GM19351 (cell line): Measurements from ENCODE around the gene PKP2.
A peak's percentile ranks its signal among the peaks of the same experiment; 100 is the strongest.

Source experiments
- ATAC-seq: cut with Tn5 transposase; IDR thresholded peaks from one replicate; pipeline ENCODE4 v1.9.1; 2021; ENCODE audit warnings: mild to moderate bottlenecking, moderate library complexity; ENCODE audit not compliant: unreplicated experiment

PKP2 gene

GRCh38 chr12:32756476-32757066 lies 140.0 kb downstream of the PKP2 start:
- ATAC-seq, result no peak

- ATAC-seq, result peak; percentile 84
Observed at GRCh38 chr12:32755654-32756475, 140.7 kb downstream of the PKP2 start, which contains the start of gene YARS2. Gene YARS2 (minus strand): TSS chr12:32755897. CDS start chr12:32755874, 23 bp downstream.

GRCh38 chr12:32755051-32755653 lies 141.4 kb downstream of the PKP2 start:
- peak; percentile 72 for ATAC-seq

GRCh38 chr12:32754111-32754510 lies 142.5 kb downstream of the PKP2 start:
- ATAC-seq, result no peak

GRCh38 chr12:32753605-32754004 lies 143.0 kb downstream of the PKP2 start:
- ATAC-seq, result no peak

- no peak for ATAC-seq
Observed at GRCh38 chr12:32743264-32743663, 153.3 kb downstream of the PKP2 start.

- ATAC-seq, result no peak
Observed at GRCh38 chr12:32742133-32742532, 154.4 kb downstream of the PKP2 start.
